Islet precursor cell (in vitro differentiated cells): ENCODE results near the gene ATP8B2.
"Not testable (repeated sequence)": the region's sequence is repeated elsewhere in the genome, so short reads cannot be mapped to it uniquely, and the experiment has no call there.

ENCODE experiments used
- DNase-seq: peaks from one replicate; pipeline ENCODE4 v3.0.0-alpha.2; 2018

ATP8B2 gene

GRCh38 chr1:154324241-154324640, 1.1 kb upstream of the ATP8B2 start:
- DNase-seq: no peak

GRCh38 chr1:154325583-154326545, 539 bp downstream of the ATP8B2 start:
- peak; percentile 95 for DNase-seq

- DNase-seq: no peak
Measured at GRCh38 chr1:154326546-154327465, 1.5 kb downstream of the ATP8B2 start.

GRCh38 chr1:154327466-154328317, 2.4 kb downstream of the ATP8B2 start:
- no peak for DNase-seq

- peak; percentile 83 for DNase-seq
Measured at GRCh38 chr1:154328318-154329151, 3.2 kb downstream of the ATP8B2 start.

- no peak for DNase-seq
Measured at GRCh38 chr1:154329152-154329521, 3.8 kb downstream of the ATP8B2 start.

GRCh38 chr1:154329551-154330131, 4.3 kb downstream of the ATP8B2 start:
- DNase-seq: no peak

GRCh38 chr1:154330669-154331068, 5.3 kb downstream of the ATP8B2 start:
- no peak for DNase-seq

GRCh38 chr1:154334079-154335024, 9.0 kb downstream of the ATP8B2 start:
- DNase-seq: no peak

- peak; percentile 87 for DNase-seq
Measured at GRCh38 chr1:154335025-154335714, 9.8 kb downstream of the ATP8B2 start.

- DNase-seq: no peak
Measured at GRCh38 chr1:154337253-154337894, 12.0 kb downstream of the ATP8B2 start.

GRCh38 chr1:154338875-154339274, 13.6 kb downstream of the ATP8B2 start:
- no peak for DNase-seq

GRCh38 chr1:154341366-154341765, 16.0 kb downstream of the ATP8B2 start:
- not testable (repeated sequence) for DNase-seq

GRCh38 chr1:154342132-154342531, 16.8 kb downstream of the ATP8B2 start:
- no peak for DNase-seq

GRCh38 chr1:154342836-154343472, 17.6 kb downstream of the ATP8B2 start:
- DNase-seq: no peak

GRCh38 chr1:154344977-154345837, 19.9 kb downstream of the ATP8B2 start:
- no peak for DNase-seq

GRCh38 chr1:154346276-154346917, 21.1 kb downstream of the ATP8B2 start:
- DNase-seq: no peak
